Measurements from ENCODE around the gene GOLGA3.

The GOLGA3 gene

GRCh38 chr12:132729541-132730320 is 98.9 kb downstream of the GOLGA3 start:
- Histone ChIP-seq H3K27ac (replicated peaks; ENCODE audit: low read length) (no peak overlapping the region), H3K36me3 (replicated peaks in 1 of 2; ENCODE audit: control insufficient read depth in 2 of 2, insufficient read depth in 2 of 2, low read length in 2 of 2) (peaks cover 77 to 95% of the 10 kb centered on the region in 2 donors)

GRCh38 chr12:132728502-132728901 is 100.2 kb downstream of the GOLGA3 start:
- WGBS, 2 donors (ENCODE audit: extremely low coverage in 2 of 2, insufficient read length in 2 of 2, insufficient replicate concordance in 1 of 2): no CpG with 5 or more reads among the region's 7 CpGs
- H3K27ac ChIP-seq (replicated peaks; ENCODE audit: low read length): no peak overlapping the region
- H3K4me3 ChIP-seq (ENCODE audit: low read length in 2 of 2): no peak overlapping the region

More at GRCh38 chr12:132729541-132730320, 98.9 kb downstream of the GOLGA3 start:
- WGBS, 2 donors (ENCODE audit: extremely low coverage in 2 of 2, insufficient read length in 2 of 2, insufficient replicate concordance in 1 of 2): no CpG with 5 or more reads among the region's 24 CpGs
- Histone ChIP-seq H3K4me2 (ENCODE audit: insufficient read depth, low read length, poor library complexity, severe bottlenecking) (no peak overlapping the region), H3K4me3 (ENCODE audit: low read length in 2 of 2) (no peak overlapping the region), H3K23ac (ENCODE audit: low read depth, low read length, poor library complexity) (no peak overlapping the region), H3K9ac (ENCODE audit: low read depth, low read length, poor library complexity) (no peak overlapping the region), H2BK12ac (ENCODE audit: low read length) (no peak overlapping the region), H2BK5ac (ENCODE audit: low read length) (no peak overlapping the region), H3K14ac (ENCODE audit: low read length) (no peak overlapping the region), H2AFZ (ENCODE audit: low read length) (no peak overlapping the region), H3K18ac (ENCODE audit: low read length) (no peak overlapping the region), H3K4ac (ENCODE audit: low read length) (no peak overlapping the region), H2BK120ac (ENCODE audit: low read depth, low read length) (no peak overlapping the region), H3K9me3 (replicated peaks in 1 of 2; ENCODE audit: control insufficient read depth in 2 of 2, insufficient read depth in 1 of 2, low read depth in 1 of 2, low read length in 2 of 2) (peaks cover 4 to 8% of the 10 kb centered on the region in 2 donors), H4K91ac (ENCODE audit: low read depth, low read length, poor library complexity) (no peak overlapping the region), H3K4me1 (ENCODE audit: control insufficient read depth in 2 of 2, insufficient read depth in 1 of 2, low read depth in 1 of 2, low read length in 2 of 2) (no peaks in the 10 kb centered on the region), H3K27me3 (ENCODE audit: control insufficient read depth in 3 of 3, insufficient read depth in 3 of 3, low read depth in 1 of 3, low read length in 3 of 3) (no peaks in the 10 kb centered on the region), H4K8ac (ENCODE audit: low read depth, low read length) (no peak overlapping the region), H3K79me1 (ENCODE audit: low read depth, low read length) (peaks cover 5% of the 10 kb centered on the region), H2AK5ac (ENCODE audit: low read depth, low read length) (no peak overlapping the region), H2BK15ac (ENCODE audit: low read length) (no peak overlapping the region)
- DNase-seq (ENCODE audit: low spot score): no peak

GRCh38 chr12:132727091-132727794 is 101.4 kb downstream of the GOLGA3 start:
- Histone ChIP-seq H3K4me2 (ENCODE audit: insufficient read depth, low read length, poor library complexity, severe bottlenecking) (no peak overlapping the region), H3K27ac (replicated peaks; ENCODE audit: low read length) (no peak overlapping the region), H3K4ac (ENCODE audit: low read length) (no peak overlapping the region), H2BK5ac (ENCODE audit: low read length) (no peak overlapping the region), H2BK120ac (ENCODE audit: low read depth, low read length) (no peak overlapping the region), H3K27me3 (ENCODE audit: control insufficient read depth in 3 of 3, insufficient read depth in 3 of 3, low read depth in 1 of 3, low read length in 3 of 3) (no peaks in the 10 kb centered on the region), H2BK12ac (ENCODE audit: low read length) (no peak overlapping the region), H2AFZ (ENCODE audit: low read length) (no peak overlapping the region), H3K36me3 (replicated peaks in 1 of 2; ENCODE audit: control insufficient read depth in 2 of 2, insufficient read depth in 2 of 2, low read length in 2 of 2) (peaks cover 70 to 94% of the 10 kb centered on the region in 2 donors), H3K9ac (ENCODE audit: low read depth, low read length, poor library complexity) (peak overlapping the region; percentile 55), H3K14ac (ENCODE audit: low read length) (no peak overlapping the region), H4K91ac (ENCODE audit: low read depth, low read length, poor library complexity) (no peak overlapping the region), H3K79me1 (ENCODE audit: low read depth, low read length) (peaks cover 5% of the 10 kb centered on the region), H2AK5ac (ENCODE audit: low read depth, low read length) (no peak overlapping the region), H3K23ac (ENCODE audit: low read depth, low read length, poor library complexity) (no peak overlapping the region), H3K9me3 (replicated peaks in 1 of 2; ENCODE audit: control insufficient read depth in 2 of 2, insufficient read depth in 1 of 2, low read depth in 1 of 2, low read length in 2 of 2) (peaks cover 4 to 8% of the 10 kb centered on the region in 2 donors), H2BK15ac (ENCODE audit: low read length) (no peak overlapping the region), H3K4me1 (ENCODE audit: control insufficient read depth in 2 of 2, insufficient read depth in 1 of 2, low read depth in 1 of 2, low read length in 2 of 2) (no peaks in the 10 kb centered on the region), H3K18ac (ENCODE audit: low read length) (no peak overlapping the region), H4K8ac (ENCODE audit: low read depth, low read length) (peak overlapping the region; percentile 17), H3K4me3 (ENCODE audit: low read length in 2 of 2) (peak overlapping the region in 1 of 2 donors; percentile 47)
- no peak for DNase-seq (ENCODE audit: low spot score)
- no CpG with 5 or more reads among the region's 37 CpGs for WGBS, 2 donors (ENCODE audit: extremely low coverage in 2 of 2, insufficient read length in 2 of 2, insufficient replicate concordance in 1 of 2)

More at GRCh38 chr12:132728502-132728901, 100.2 kb downstream of the GOLGA3 start:
- Histone ChIP-seq H3K23ac (ENCODE audit: low read depth, low read length, poor library complexity) (peak overlapping the region; percentile 73), H2BK5ac (ENCODE audit: low read length) (no peak overlapping the region), H2AFZ (ENCODE audit: low read length) (no peak overlapping the region), H2AK5ac (ENCODE audit: low read depth, low read length) (no peak overlapping the region), H3K9me3 (replicated peaks in 1 of 2; ENCODE audit: control insufficient read depth in 2 of 2, insufficient read depth in 1 of 2, low read depth in 1 of 2, low read length in 2 of 2) (peaks cover 4 to 8% of the 10 kb centered on the region in 2 donors), H2BK120ac (ENCODE audit: low read depth, low read length) (no peak overlapping the region), H3K4me1 (ENCODE audit: control insufficient read depth in 2 of 2, insufficient read depth in 1 of 2, low read depth in 1 of 2, low read length in 2 of 2) (no peaks in the 10 kb centered on the region), H3K18ac (ENCODE audit: low read length) (no peak overlapping the region), H3K14ac (ENCODE audit: low read length) (no peak overlapping the region), H3K27me3 (ENCODE audit: control insufficient read depth in 3 of 3, insufficient read depth in 3 of 3, low read depth in 1 of 3, low read length in 3 of 3) (no peaks in the 10 kb centered on the region), H3K4me2 (ENCODE audit: insufficient read depth, low read length, poor library complexity, severe bottlenecking) (no peak overlapping the region), H4K91ac (ENCODE audit: low read depth, low read length, poor library complexity) (no peak overlapping the region), H2BK12ac (ENCODE audit: low read length) (no peak overlapping the region), H3K79me1 (ENCODE audit: low read depth, low read length) (peaks cover 5% of the 10 kb centered on the region), H3K4ac (ENCODE audit: low read length) (no peak overlapping the region), H3K36me3 (replicated peaks in 1 of 2; ENCODE audit: control insufficient read depth in 2 of 2, insufficient read depth in 2 of 2, low read length in 2 of 2) (peaks cover 77 to 95% of the 10 kb centered on the region in 2 donors), H4K8ac (ENCODE audit: low read depth, low read length) (no peak overlapping the region), H3K9ac (ENCODE audit: low read depth, low read length, poor library complexity) (peak overlapping the region; percentile 60), H2BK15ac (ENCODE audit: low read length) (no peak overlapping the region)
- no peak for DNase-seq (ENCODE audit: low spot score)

- Histone ChIP-seq H3K36me3 (replicated peaks in 1 of 2; ENCODE audit: control insufficient read depth in 2 of 2, insufficient read depth in 2 of 2, low read length in 2 of 2) (peaks cover 63 to 93% of the 10 kb centered on the region in 2 donors), H3K27ac (replicated peaks; ENCODE audit: low read length) (no peak overlapping the region), H3K23ac (ENCODE audit: low read depth, low read length, poor library complexity) (no peak overlapping the region), H3K4me3 (ENCODE audit: low read length in 2 of 2) (no peak overlapping the region), H2BK12ac (ENCODE audit: low read length) (no peak overlapping the region), H3K14ac (ENCODE audit: low read length) (no peak overlapping the region), H3K9ac (ENCODE audit: low read depth, low read length, poor library complexity) (no peak overlapping the region), H2BK15ac (ENCODE audit: low read length) (no peak overlapping the region), H4K8ac (ENCODE audit: low read depth, low read length) (no peak overlapping the region), H3K27me3 (ENCODE audit: control insufficient read depth in 3 of 3, insufficient read depth in 3 of 3, low read depth in 1 of 3, low read length in 3 of 3) (no peaks in the 10 kb centered on the region), H2AK5ac (ENCODE audit: low read depth, low read length) (no peak overlapping the region), H3K4me1 (ENCODE audit: control insufficient read depth in 2 of 2, insufficient read depth in 1 of 2, low read depth in 1 of 2, low read length in 2 of 2) (no peaks in the 10 kb centered on the region), H4K91ac (ENCODE audit: low read depth, low read length, poor library complexity) (no peak overlapping the region), H3K4me2 (ENCODE audit: insufficient read depth, low read length, poor library complexity, severe bottlenecking) (no peak overlapping the region), H3K79me1 (ENCODE audit: low read depth, low read length) (peaks cover 5% of the 10 kb centered on the region), H3K9me3 (replicated peaks in 1 of 2; ENCODE audit: control insufficient read depth in 2 of 2, insufficient read depth in 1 of 2, low read depth in 1 of 2, low read length in 2 of 2) (peaks cover 4 to 8% of the 10 kb centered on the region in 2 donors), H2BK5ac (ENCODE audit: low read length) (no peak overlapping the region), H2BK120ac (ENCODE audit: low read depth, low read length) (no peak overlapping the region), H3K4ac (ENCODE audit: low read length) (no peak overlapping the region), H2AFZ (ENCODE audit: low read length) (no peak overlapping the region), H3K18ac (ENCODE audit: low read length) (no peak overlapping the region)
- DNase-seq (ENCODE audit: low spot score): no peak
- no CpG with 5 or more reads among the region's 12 CpGs for WGBS, 2 donors (ENCODE audit: extremely low coverage in 2 of 2, insufficient read length in 2 of 2, insufficient replicate concordance in 1 of 2)
These were observed 102.3 kb downstream of the GOLGA3 start for GRCh38 chr12:132726386-132726785.

Measured in neuronal stem cell (in vitro differentiated cells).